ENCODE data around the gene CCDC18. TPM values are rescaled to one million over a fixed set of nuclear protein-coding genes. Genes with fewer than 3 reads are reported as not detected.
"Not testable (repeated sequence)": the region's sequence is repeated elsewhere in the genome, so short reads cannot be mapped to it uniquely, and the experiment has no call there.

CCDC18 gene
- total RNA-seq, 2 experiments from 2014 or later: 5.4 to 7.0 TPM

- Histone ChIP-seq H3K36me3 (ENCODE audit: insufficient read depth, low read length) (peaks cover 5% of the 10 kb centered on the region), H3K4me3 (ENCODE audit: low read length) (no peak overlapping the region), H3K27me3 (ENCODE audit: control insufficient read depth in 1 of 2, insufficient read depth in 2 of 2, low read length in 2 of 2) (no peaks in the 10 kb centered on the region), H3K9me3 (ENCODE audit: control insufficient read depth in 1 of 2, insufficient read depth in 1 of 2, low read length in 2 of 2) (peaks cover 0 to 4% of the 10 kb centered on the region in 2 experiments), H3K4me1 (ENCODE audit: insufficient read depth, low read length) (no peaks in the 10 kb centered on the region), H3K27ac (ENCODE audit: low read depth in 1 of 2, low read length in 2 of 2) (no peak overlapping the region)
- Mint-ChIP-seq H3K4me1 (ENCODE audit: low read depth) (no peaks in the 10 kb centered on the region), H3K27me3 (no peaks in the 10 kb centered on the region), H3K27ac (no peak overlapping the region), H3K36me3 (ENCODE audit: low read depth) (peaks cover 69% of the 10 kb centered on the region), H3K9me3 (no peaks in the 10 kb centered on the region), H3K4me3 (no peak overlapping the region)
- DNase-seq (no peak), ATAC-seq (ENCODE audit: poor library complexity) (no peak)
- ChIA-PET CTCF (no interaction called here), POLR2A (no interaction called here)
- intact Hi-C loops (cut with DNase I, micrococcal nuclease): no loop called here
- TF ChIP-seq, protein P1, sequence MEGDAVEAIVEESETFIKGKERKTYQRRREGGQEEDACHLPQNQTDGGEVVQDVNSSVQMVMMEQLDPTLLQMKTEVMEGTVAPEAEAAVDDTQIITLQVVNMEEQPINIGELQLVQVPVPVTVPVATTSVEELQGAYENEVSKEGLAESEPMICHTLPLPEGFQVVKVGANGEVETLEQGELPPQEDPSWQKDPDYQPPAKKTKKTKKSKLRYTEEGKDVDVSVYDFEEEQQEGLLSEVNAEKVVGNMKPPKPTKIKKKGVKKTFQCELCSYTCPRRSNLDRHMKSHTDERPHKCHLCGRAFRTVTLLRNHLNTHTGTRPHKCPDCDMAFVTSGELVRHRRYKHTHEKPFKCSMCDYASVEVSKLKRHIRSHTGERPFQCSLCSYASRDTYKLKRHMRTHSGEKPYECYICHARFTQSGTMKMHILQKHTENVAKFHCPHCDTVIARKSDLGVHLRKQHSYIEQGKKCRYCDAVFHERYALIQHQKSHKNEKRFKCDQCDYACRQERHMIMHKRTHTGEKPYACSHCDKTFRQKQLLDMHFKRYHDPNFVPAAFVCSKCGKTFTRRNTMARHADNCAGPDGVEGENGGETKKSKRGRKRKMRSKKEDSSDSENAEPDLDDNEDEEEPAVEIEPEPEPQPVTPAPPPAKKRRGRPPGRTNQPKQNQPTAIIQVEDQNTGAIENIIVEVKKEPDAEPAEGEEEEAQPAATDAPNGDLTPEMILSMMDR (IDR thresholded peaks at IDR 0.05): no peak
These were observed 56.5 kb downstream of the CCDC18 start for GRCh38 chr1:93237021-93237420.

GRCh38 chr1:93238425-93238824 lies 57.9 kb downstream of the CCDC18 start:
- CTCF ChIA-PET: no interaction called here

DNA sequence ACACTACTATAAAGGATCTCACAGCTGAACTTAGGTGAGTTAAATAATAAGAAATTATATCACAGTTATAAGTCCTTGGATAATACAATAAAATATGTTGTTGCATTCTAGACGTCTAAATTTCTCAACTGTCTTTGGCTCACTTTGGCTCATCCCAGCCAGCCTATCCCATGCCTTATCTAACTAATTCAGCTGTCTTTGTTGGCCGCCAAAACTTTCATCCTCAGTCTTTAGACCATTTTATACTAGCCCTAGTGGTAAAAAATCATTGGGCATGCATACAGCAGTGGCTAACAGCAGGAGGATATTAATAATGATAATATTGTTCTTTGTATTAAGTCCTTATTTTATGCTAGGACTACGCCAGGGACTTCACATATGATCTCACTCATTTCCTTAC lies 59.3 kb downstream of the CCDC18 start:
- DNase-seq (no peak), ATAC-seq (ENCODE audit: poor library complexity) (no peak)
- H3K4me1 Mint-ChIP-seq (ENCODE audit: low read depth): no peaks in the 10 kb centered on the region
- H3K36me3 Mint-ChIP-seq (ENCODE audit: low read depth): peaks cover 75% of the 10 kb centered on the region
- peaks cover 7 to 12% of the 10 kb centered on the region in 2 experiments for H3K9me3 ChIP-seq (ENCODE audit: control insufficient read depth in 1 of 2, insufficient read depth in 1 of 2, low read length in 2 of 2)
- H3K27me3 ChIP-seq (ENCODE audit: control insufficient read depth in 1 of 2, insufficient read depth in 2 of 2, low read length in 2 of 2): no peaks in the 10 kb centered on the region
- H3K4me3 ChIP-seq (ENCODE audit: low read length): no peak overlapping the region
- H3K27ac ChIP-seq (ENCODE audit: low read depth in 1 of 2, low read length in 2 of 2): no peak overlapping the region
- peaks cover 9% of the 10 kb centered on the region for H3K9me3 Mint-ChIP-seq
- POLR2A ChIA-PET: no interaction called here
- no peaks in the 10 kb centered on the region for H3K27me3 Mint-ChIP-seq
- no peaks in the 10 kb centered on the region for H3K4me1 ChIP-seq (ENCODE audit: insufficient read depth, low read length)
- H3K36me3 ChIP-seq (ENCODE audit: insufficient read depth, low read length): peaks cover 5% of the 10 kb centered on the region
- TF ChIP-seq, protein P1 (IDR thresholded peaks at IDR 0.05): no peak
- CTCF ChIA-PET: no interaction called here
- intact Hi-C loops (cut with DNase I, micrococcal nuclease): no loop called here
- H3K4me3 Mint-ChIP-seq: no peak overlapping the region
- H3K27ac Mint-ChIP-seq: no peak overlapping the region

More at GRCh38 chr1:93238425-93238824, 57.9 kb downstream of the CCDC18 start:
- no peaks in the 10 kb centered on the region for H3K4me1 Mint-ChIP-seq (ENCODE audit: low read depth)
- H3K27me3 Mint-ChIP-seq: no peaks in the 10 kb centered on the region
- no peak overlapping the region for H3K27ac Mint-ChIP-seq
- no peak for ATAC-seq (ENCODE audit: poor library complexity)
- POLR2A ChIA-PET: no interaction called here
- TF ChIP-seq, protein P1 (IDR thresholded peaks at IDR 0.05): no peak
- Histone ChIP-seq H3K27me3 (ENCODE audit: control insufficient read depth in 1 of 2, insufficient read depth in 2 of 2, low read length in 2 of 2) (no peaks in the 10 kb centered on the region), H3K27ac (ENCODE audit: low read depth in 1 of 2, low read length in 2 of 2) (no peak overlapping the region), H3K4me1 (ENCODE audit: insufficient read depth, low read length) (no peaks in the 10 kb centered on the region), H3K4me3 (ENCODE audit: low read length) (no peak overlapping the region), H3K9me3 (ENCODE audit: control insufficient read depth in 1 of 2, insufficient read depth in 1 of 2, low read length in 2 of 2) (peaks cover 7 to 8% of the 10 kb centered on the region in 2 experiments), H3K36me3 (ENCODE audit: insufficient read depth, low read length) (peaks cover 5% of the 10 kb centered on the region)
- peaks cover under 1% of the 10 kb centered on the region for H3K9me3 Mint-ChIP-seq
- H3K4me3 Mint-ChIP-seq: no peak overlapping the region
- intact Hi-C loops (cut with DNase I, micrococcal nuclease): no loop called here
- DNase-seq: no peak
- H3K36me3 Mint-ChIP-seq (ENCODE audit: low read depth): peaks cover 72% of the 10 kb centered on the region

DNA sequence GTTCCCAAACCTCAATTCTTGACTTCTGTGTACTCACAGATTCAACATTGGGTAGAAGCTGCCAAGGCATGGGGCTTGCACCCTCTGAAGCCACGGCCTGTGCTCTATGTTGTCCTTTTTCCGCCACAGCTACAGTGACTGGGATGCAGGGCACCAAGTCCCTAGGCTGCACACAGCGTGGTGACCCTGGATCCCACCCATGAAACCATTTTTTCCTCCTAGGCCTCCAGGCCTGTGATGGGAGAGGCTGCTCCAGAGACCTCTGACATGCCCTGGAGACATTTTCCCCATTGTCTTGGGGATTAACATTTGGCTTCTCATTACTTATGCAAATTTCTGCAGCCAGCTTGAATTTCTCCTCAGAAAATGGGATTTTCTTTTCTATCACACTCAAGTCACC lies 62.7 kb downstream of the CCDC18 start:
- H3K4me1 Mint-ChIP-seq (ENCODE audit: low read depth); H3K27ac Mint-ChIP-seq; POLR2A ChIA-PET; DNase-seq; intact Hi-C loops (cut with DNase I, micrococcal nuclease); H3K36me3 ChIP-seq (ENCODE audit: insufficient read depth, low read length); ATAC-seq (ENCODE audit: poor library complexity); H3K9me3 Mint-ChIP-seq; H3K4me3 Mint-ChIP-seq; CTCF ChIA-PET; H3K4me3 ChIP-seq (ENCODE audit: low read length); H3K4me1 ChIP-seq (ENCODE audit: insufficient read depth, low read length); H3K27me3 ChIP-seq (ENCODE audit: control insufficient read depth in 1 of 2, insufficient read depth in 2 of 2, low read length in 2 of 2); H3K27me3 Mint-ChIP-seq; H3K27ac ChIP-seq (ENCODE audit: low read depth in 1 of 2, low read length in 2 of 2): not testable (repeated sequence)
- H3K36me3 Mint-ChIP-seq (ENCODE audit: low read depth): peaks cover 74% of the 10 kb centered on the region
- H3K9me3 ChIP-seq (ENCODE audit: control insufficient read depth in 1 of 2, insufficient read depth in 1 of 2, low read length in 2 of 2): peaks cover 7 to 12% of the 10 kb centered on the region in 2 experiments

Measured in CD4-positive, alpha-beta T cell (primary cell).